ENCODE results near the gene GINS2. TPM values are rescaled to one million over a fixed set of nuclear protein-coding genes. Genes with fewer than 3 reads are reported as not detected.

GINS2 gene
- total RNA-seq, 2 experiments from 2014 or later: 49.3 to 61.7 TPM

GRCh38 chr16:85640585-85640984 lies 48.2 kb downstream of the GINS2 start:
- Mint-ChIP-seq H3K4me3 (no peak overlapping the region), H3K27ac (no peak overlapping the region), H3K27me3 (no peaks in the 10 kb centered on the region), H3K36me3 (no peaks in the 10 kb centered on the region), H3K9me3 (ENCODE audit: low read depth) (no peaks in the 10 kb centered on the region), H3K4me1 (peaks cover 12% of the 10 kb centered on the region)
- CTCF ChIA-PET: no interaction called here
- ATAC-seq (no peak), DNase-seq (no peak)

- H3K9me3 Mint-ChIP-seq (ENCODE audit: low read depth): no peaks in the 10 kb centered on the region
Observed at GRCh38 chr16:85640254-85640558, 48.5 kb downstream of the GINS2 start.

GRCh38 chr16:85639529-85640253 lies 49.1 kb downstream of the GINS2 start:
- Mint-ChIP-seq H3K4me3 (no peak overlapping the region), H3K4me1 (peaks cover 5% of the 10 kb centered on the region), H3K27ac (no peak overlapping the region), H3K27me3 (no peaks in the 10 kb centered on the region), H3K9me3 (ENCODE audit: low read depth) (no peaks in the 10 kb centered on the region), H3K36me3 (no peaks in the 10 kb centered on the region)
- ATAC-seq (no peak), DNase-seq (no peak)
- CTCF ChIA-PET: no interaction called here

More at GRCh38 chr16:85640254-85640558, 48.5 kb downstream of the GINS2 start:
- ATAC-seq (no peak), DNase-seq (no peak)
- CTCF ChIA-PET: no interaction called here
- Mint-ChIP-seq H3K4me3 (no peak overlapping the region), H3K4me1 (peaks cover 10% of the 10 kb centered on the region), H3K36me3 (no peaks in the 10 kb centered on the region), H3K27ac (no peak overlapping the region), H3K27me3 (no peaks in the 10 kb centered on the region)

DNA sequence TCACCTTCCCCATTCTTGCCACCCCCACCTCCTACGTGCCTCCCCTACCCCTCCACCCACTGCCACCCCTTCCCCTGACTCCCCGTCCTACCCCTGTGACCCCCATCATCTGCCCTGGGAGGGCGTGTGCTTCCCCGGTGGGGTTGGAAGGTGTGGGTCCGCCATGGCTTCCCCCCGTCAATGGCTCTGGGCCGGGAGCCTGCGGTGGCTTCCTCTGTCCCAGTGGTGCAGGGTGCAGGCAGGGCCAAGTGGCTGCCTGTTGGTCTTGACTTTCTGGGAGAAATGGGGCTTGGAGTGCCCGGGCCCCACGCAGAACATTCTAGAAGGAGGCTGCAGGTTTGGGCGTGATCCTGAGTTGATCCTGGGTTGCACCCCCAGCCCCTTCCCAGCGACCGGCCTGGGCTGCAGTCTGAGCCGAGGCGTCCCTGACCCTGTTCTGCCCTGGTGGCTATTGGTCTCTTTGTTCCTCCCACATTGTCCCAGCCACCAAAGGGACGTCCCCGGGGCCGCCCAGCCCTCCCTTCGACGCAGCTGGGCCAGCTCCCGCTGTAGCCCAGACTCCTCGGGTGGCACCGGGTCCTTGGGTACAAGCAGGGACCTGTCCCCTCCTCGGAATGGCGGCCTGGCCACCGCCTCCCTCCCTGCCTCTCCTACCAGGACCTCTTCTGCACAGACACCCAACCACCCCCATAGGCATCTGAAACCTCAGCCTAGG lies 49.9 kb downstream of the GINS2 start:
- H3K4me3 Mint-ChIP-seq: no peak overlapping the region
- no peaks in the 10 kb centered on the region for H3K27me3 Mint-ChIP-seq
- no peak for ATAC-seq
- no peaks in the 10 kb centered on the region for H3K9me3 Mint-ChIP-seq (ENCODE audit: low read depth)
- no peak for DNase-seq
- CTCF ChIA-PET: no interaction called here
- no peaks in the 10 kb centered on the region for H3K36me3 Mint-ChIP-seq
- H3K27ac Mint-ChIP-seq: no peak overlapping the region
- H3K4me1 Mint-ChIP-seq: no peaks in the 10 kb centered on the region

DNA sequence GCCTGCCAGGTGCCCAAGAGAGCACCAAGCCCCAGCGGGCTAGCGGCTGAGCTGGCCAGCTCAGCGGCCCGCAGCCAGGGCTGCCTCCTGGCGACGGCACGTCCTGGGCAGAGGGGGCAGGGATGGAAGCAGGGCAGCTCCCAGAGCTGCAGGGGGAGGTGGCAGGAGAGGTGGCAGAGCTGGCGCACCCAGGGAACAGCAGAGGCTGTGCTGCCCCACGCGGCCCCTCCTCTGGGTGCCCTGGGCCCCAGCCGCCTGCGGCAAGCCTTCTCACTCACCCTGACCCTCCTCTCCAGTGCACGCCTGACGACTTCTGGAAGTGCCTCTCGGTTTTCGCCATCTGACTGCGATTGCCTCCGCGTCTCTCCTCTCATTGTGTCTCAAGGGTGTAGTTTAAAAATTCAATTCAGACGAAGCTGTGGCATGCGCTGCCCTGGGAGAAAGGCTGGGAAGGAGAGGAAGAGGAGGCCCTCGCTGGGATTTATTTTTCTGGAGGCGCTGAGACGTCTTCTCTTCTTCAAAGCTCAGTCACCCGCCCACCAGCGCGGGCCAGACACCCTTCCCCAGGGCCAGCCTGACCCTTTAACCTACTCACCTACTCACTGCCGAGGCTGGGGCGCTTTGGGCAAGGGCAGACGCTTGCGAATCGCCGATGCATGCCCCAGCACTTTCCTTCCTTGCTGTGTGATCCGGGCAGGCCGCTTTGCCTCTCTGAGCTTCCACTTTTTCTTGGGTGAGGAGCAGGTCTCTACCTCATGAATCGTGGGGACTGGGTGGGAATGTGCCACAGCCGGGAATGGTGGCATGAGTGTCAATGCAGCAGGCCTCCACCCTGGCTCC lies 50.7 kb downstream of the GINS2 start:
- Mint-ChIP-seq H3K27ac (no peak overlapping the region), H3K4me1 (no peaks in the 10 kb centered on the region), H3K4me3 (no peak overlapping the region), H3K36me3 (no peaks in the 10 kb centered on the region), H3K27me3 (no peaks in the 10 kb centered on the region), H3K9me3 (ENCODE audit: low read depth) (no peaks in the 10 kb centered on the region)
- CTCF ChIA-PET: interaction anchor here (0.7 kb wide), 1 partner anchor 79 kb away, joined by 4 read pairs; no protein-coding TSS in a partner anchor
- no peak for DNase-seq
- no peak for ATAC-seq

DNA sequence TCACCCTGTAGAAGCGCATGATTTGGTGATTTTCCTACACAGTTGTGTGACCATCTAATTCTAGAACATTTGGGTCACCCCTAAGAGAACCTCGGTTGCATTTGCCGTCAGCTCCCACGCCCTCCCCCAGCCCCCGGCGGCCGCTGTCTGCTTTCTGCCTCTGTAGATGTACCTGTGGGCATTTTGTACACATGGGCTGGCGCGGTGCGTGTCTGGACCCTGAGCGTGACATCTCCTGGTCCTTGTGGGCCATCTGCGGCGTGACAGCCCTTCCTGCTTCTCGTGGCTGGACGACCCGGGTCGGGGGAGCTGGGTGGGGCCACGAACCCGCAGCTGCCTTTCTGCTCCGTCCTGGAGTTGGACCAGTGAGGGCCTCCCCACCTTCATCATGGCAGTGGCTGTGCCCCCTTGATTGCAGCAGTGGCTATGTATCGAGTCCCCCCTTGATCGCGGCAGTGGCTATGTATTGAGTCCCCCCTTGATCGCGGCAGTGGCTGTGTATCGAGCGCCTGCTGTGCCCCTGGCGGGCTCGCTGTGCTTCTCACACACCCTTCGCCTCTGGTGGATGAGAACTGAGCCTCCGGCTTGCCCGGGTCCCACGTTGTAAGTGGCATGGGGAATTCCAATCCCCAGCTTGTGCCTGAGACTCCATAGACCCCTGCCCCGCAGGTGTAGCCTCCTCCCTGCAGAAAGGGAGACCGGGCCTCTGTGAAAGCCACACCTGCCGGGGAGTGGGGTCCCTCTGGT lies 51.5 kb downstream of the GINS2 start:
- ATAC-seq (no peak), DNase-seq (no peak)
- no peaks in the 10 kb centered on the region for H3K9me3 Mint-ChIP-seq (ENCODE audit: low read depth)
- no peaks in the 10 kb centered on the region for H3K36me3 Mint-ChIP-seq
- CTCF ChIA-PET: interaction anchor here (0.7 to 1.0 kb wide), 2 partner anchors 80 to 221 kb away, joined by 3 to 4 read pairs; no protein-coding TSS in a partner anchor
- H3K27ac Mint-ChIP-seq: no peak overlapping the region
- no peaks in the 10 kb centered on the region for H3K4me1 Mint-ChIP-seq
- H3K27me3 Mint-ChIP-seq: no peaks in the 10 kb centered on the region
- no peak overlapping the region for H3K4me3 Mint-ChIP-seq

DNA sequence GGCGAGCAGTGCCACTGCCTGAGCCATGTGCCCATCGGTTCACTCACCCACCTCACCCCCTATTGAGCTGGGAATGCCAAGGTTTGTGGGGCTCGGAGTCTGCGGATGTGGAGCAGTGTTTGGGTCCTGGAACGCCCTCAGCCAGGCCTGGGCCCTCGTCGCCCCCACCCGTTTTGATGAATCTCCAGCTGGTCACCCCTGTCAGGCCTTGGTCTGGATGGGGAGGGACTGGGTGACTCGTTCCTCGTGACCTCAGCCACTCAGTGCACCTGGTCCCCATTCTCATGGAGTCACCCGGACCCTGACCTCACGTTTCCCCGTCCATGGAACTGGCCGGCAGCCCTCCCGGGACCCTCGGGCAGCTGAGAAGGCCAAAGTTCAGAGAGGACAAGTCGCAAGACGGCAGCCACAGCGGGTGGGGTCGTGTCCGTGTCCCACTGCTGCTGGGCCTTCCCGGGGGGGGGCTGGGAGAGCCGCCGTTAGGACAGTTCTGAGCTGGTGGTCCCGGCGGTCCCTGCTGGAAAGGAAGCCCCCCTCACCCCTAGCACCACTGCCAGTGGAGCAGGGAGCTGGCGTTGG lies 52.4 kb downstream of the GINS2 start:
- CTCF ChIA-PET: interaction anchor here (0.5 to 1.0 kb wide), 2 partner anchors 220 to 437 kb away, joined by 3 to 4 read pairs; no protein-coding TSS in a partner anchor
- no peaks in the 10 kb centered on the region for H3K9me3 Mint-ChIP-seq (ENCODE audit: low read depth)
- H3K4me3 Mint-ChIP-seq: no peak overlapping the region
- no peak for DNase-seq
- ATAC-seq: no peak
- H3K27ac Mint-ChIP-seq: no peak overlapping the region
- H3K27me3 Mint-ChIP-seq: no peaks in the 10 kb centered on the region
- H3K4me1 Mint-ChIP-seq: no peaks in the 10 kb centered on the region
- H3K36me3 Mint-ChIP-seq: no peaks in the 10 kb centered on the region

- H3K27ac Mint-ChIP-seq: no peak overlapping the region
- H3K4me1 Mint-ChIP-seq: no peaks in the 10 kb centered on the region
- ATAC-seq: no peak
- CTCF ChIA-PET: interaction anchor here (1.1 kb wide), 1 partner anchor 19 kb away, joined by 3 read pairs; no protein-coding TSS in a partner anchor
- H3K4me3 Mint-ChIP-seq: no peak overlapping the region
- no peaks in the 10 kb centered on the region for H3K36me3 Mint-ChIP-seq
- H3K9me3 Mint-ChIP-seq (ENCODE audit: low read depth): no peaks in the 10 kb centered on the region
- H3K27me3 Mint-ChIP-seq: no peaks in the 10 kb centered on the region
- no peak for DNase-seq
Observed at GRCh38 chr16:85635545-85636140, 53.1 kb downstream of the GINS2 start.

GRCh38 chr16:85634747-85635544 lies 53.8 kb downstream of the GINS2 start:
- DNase-seq: no peak
- ATAC-seq: no peak
- H3K4me3 Mint-ChIP-seq: no peak overlapping the region
- no peaks in the 10 kb centered on the region for H3K4me1 Mint-ChIP-seq
- CTCF ChIA-PET: interaction anchor here (1.1 kb wide), 1 partner anchor 19 kb away, joined by 3 read pairs; no protein-coding TSS in a partner anchor
- no peaks in the 10 kb centered on the region for H3K9me3 Mint-ChIP-seq (ENCODE audit: low read depth)
- H3K27me3 Mint-ChIP-seq: no peaks in the 10 kb centered on the region
- H3K27ac Mint-ChIP-seq: no peak overlapping the region
- H3K36me3 Mint-ChIP-seq: peaks cover 3% of the 10 kb centered on the region

GRCh38 chr16:85633888-85634287 lies 54.9 kb downstream of the GINS2 start:
- Mint-ChIP-seq H3K4me1 (no peaks in the 10 kb centered on the region), H3K36me3 (peaks cover 12% of the 10 kb centered on the region), H3K27ac (no peak overlapping the region), H3K4me3 (no peak overlapping the region), H3K9me3 (ENCODE audit: low read depth) (no peaks in the 10 kb centered on the region), H3K27me3 (no peaks in the 10 kb centered on the region)
- CTCF ChIA-PET: no interaction called here
- no peak for DNase-seq
- no peak for ATAC-seq

GRCh38 chr16:85633438-85633743 lies 55.4 kb downstream of the GINS2 start:
- peaks cover 17% of the 10 kb centered on the region for H3K36me3 Mint-ChIP-seq
- H3K27ac Mint-ChIP-seq: no peak overlapping the region
- peaks cover 2% of the 10 kb centered on the region for H3K4me1 Mint-ChIP-seq
- CTCF ChIA-PET: no interaction called here
- H3K4me3 Mint-ChIP-seq: no peak overlapping the region
- no peak for DNase-seq
- H3K27me3 Mint-ChIP-seq: no peaks in the 10 kb centered on the region
- no peaks in the 10 kb centered on the region for H3K9me3 Mint-ChIP-seq (ENCODE audit: low read depth)
- ATAC-seq: no peak

Data from activated CD8-positive, alpha-beta memory T cell treated with anti-CD3 and anti-CD28 coated beads, Interleukin-2, amount 10 ng/mL, durations not matched to agents 7 days and 5 days (primary cell).